HCT116 (cell line): Measurements from ENCODE around the gene CELF2. TPM values are rescaled to one million over a fixed set of nuclear protein-coding genes. Genes with fewer than 3 reads are reported as not detected.

ENCODE experiments used
- ATAC-seq: fragments of 200-7000 bp; cut with Tn5 transposase; 2 replicates; pipeline ENCODE4 v1.9.1; 2020; ENCODE audit warnings: mild to moderate bottlenecking, moderate library complexity
- BruUV-seq: library from RNA; stranded (reverse); fragments of 400-500 nt; replicated peaks from 2 replicates; lab custom pipeline; 2021; lab: Mats Ljungman, UMichigan
- CTCF ChIA-PET: fragments of 300-600 bp; sonication (Branson Sonifier 250); formaldehyde crosslinking; loops from one replicate; lab custom pipeline; 2021; ENCODE audit warnings: antibody characterized with exemption; lab: Charles Lee
- POLR2A ChIA-PET: fragments of 300-600, 350-600 bp; sonication (Branson Sonifier 250); formaldehyde crosslinking; loops from one replicate; lab custom pipeline; 2021; ENCODE audit warnings: antibody characterized with exemption; lab: Charles Lee
- RAD21 ChIA-PET, 2 experiments: fragments of 300-600 bp; sonication (Branson Sonifier 250); formaldehyde crosslinking; loops; one replicate each; lab custom pipeline; 2023; ENCODE audit warnings: low total read pairs in 2 of 2; ENCODE audit not compliant: uncharacterized antibody in 2 of 2, unreplicated experiment in 2 of 2, low non-redundant PET in 1 of 2; lab: Charles Lee
- DNase-seq: peaks from one replicate; pipeline ENCODE4 v3.0.0-alpha.2; 2010; ENCODE audit warnings: low read depth, low spot score
- H2AFZ ChIP-seq: fragments of 200-600 bp; shearing (Covaris generic), sonication (generic); 2 replicates; pipeline ENCODE4 v1.6.1; 2017; ENCODE audit warnings: low read depth, mixed run types, mixed read lengths, antibody characterized with exemption, low read length; ENCODE audit not compliant: poor library complexity, severe bottlenecking
- H3K27ac ChIP-seq: 2 replicates; pipeline ENCODE4 v1.5.1; 2012; ENCODE audit warnings: low read depth, low read length
- H3K27me3 ChIP-seq: fragments of 200-600 bp; sonication (generic); 2 replicates; pipeline ENCODE4 v1.6.1; 2016; ENCODE audit warnings: mixed run types, low read length, mixed read lengths; ENCODE audit not compliant: insufficient read depth
- H3K36me3 ChIP-seq, 2 experiments: fragments of 200-500 bp in 1 of 2; fragments of 200-600 bp in 1 of 2; sonication (Bioruptor generic) in 1 of 2; sonication (generic) in 1 of 2; 2 replicates each; pipeline versions ENCODE4 v1.5.1 to v1.6.1; 2014 to 2016; ENCODE audit warnings: low read length in 2 of 2, inconsistent platforms in 1 of 2, mixed read lengths in 1 of 2, mixed run types in 1 of 2; ENCODE audit not compliant: insufficient read depth in 2 of 2, control insufficient read depth in 1 of 2
- H3K4me1 ChIP-seq, 2 experiments: fragments of 200-600 bp in 1 of 2; sonication (generic) in 1 of 2; 2 replicates each; pipeline versions ENCODE4 v1.5.1 to v1.6.1; 2012 to 2017; ENCODE audit warnings: low read length in 2 of 2, inconsistent platforms in 1 of 2, mild to moderate bottlenecking in 1 of 2, mixed read lengths in 1 of 2, mixed run types in 1 of 2, moderate library complexity in 1 of 2; ENCODE audit not compliant: insufficient read depth in 2 of 2, control insufficient read depth in 1 of 2
- H3K4me2 ChIP-seq: fragments of 200-600 bp; sonication (generic); 2 replicates; pipeline ENCODE4 v1.6.1; 2017; ENCODE audit warnings: mixed run types, low read length, mixed read lengths
- H3K4me3 ChIP-seq, 2 experiments: fragments of 200-600 bp in 1 of 2; sonication (generic) in 1 of 2; replicated peaks in 1 of 2; 2 replicates each; pipeline ENCODE4 v1.5.1; 2011 to 2016; ENCODE audit warnings: low read length in 2 of 2, control low read depth in 1 of 2, low read depth in 1 of 2, mild to moderate bottlenecking in 1 of 2, mixed read lengths in 1 of 2, mixed run types in 1 of 2
- H3K79me2 ChIP-seq: fragments of 200-600 bp; sonication (generic); 2 replicates; pipeline ENCODE4 v1.6.1; 2017; ENCODE audit warnings: mild to moderate bottlenecking, mixed run types, low read length, moderate library complexity, mixed read lengths; ENCODE audit not compliant: insufficient read depth
- H3K9ac ChIP-seq: fragments of 200-600 bp; sonication (generic); 2 replicates; pipeline ENCODE4 v1.6.1; 2016; ENCODE audit warnings: low read length, mixed read lengths
- H3K9me2 ChIP-seq: fragments of 200-600 bp; sonication (generic), shearing (Covaris generic); 2 replicates; pipeline ENCODE4 v1.6.1; 2017; ENCODE audit warnings: mixed run types, mild to moderate bottlenecking, moderate library complexity; ENCODE audit not compliant: insufficient read depth
- H3K9me3 ChIP-seq, 2 experiments: fragments of 200-500 bp in 1 of 2; fragments of 200-600 bp in 1 of 2; sonication (Bioruptor generic) in 1 of 2; sonication (generic) in 1 of 2; 2 replicates each; pipeline ENCODE4 v1.6.1; 2014 to 2017; ENCODE audit warnings: low read length in 2 of 2, mixed read lengths in 2 of 2, inconsistent platforms in 1 of 2, low read depth in 1 of 2, mild to moderate bottlenecking in 1 of 2, mixed run types in 1 of 2, moderate library complexity in 1 of 2; ENCODE audit not compliant: control insufficient read depth in 1 of 2, insufficient read depth in 1 of 2
- H4K20me1 ChIP-seq: fragments of 200-600 bp; sonication (generic), shearing (Covaris generic); 2 replicates; pipeline ENCODE4 v1.6.1; 2017; ENCODE audit warnings: mixed run types, mild to moderate bottlenecking, moderate library complexity; ENCODE audit not compliant: insufficient read depth
- CBX3 ChIP-seq: IDR thresholded peaks from 2 replicates; pipeline ENCODE4 v1.6.1; 2012; ENCODE audit warnings: low read depth
- CEBPB ChIP-seq: IDR thresholded peaks from 2 replicates; pipeline ENCODE4 v1.6.1; 2012; ENCODE audit warnings: low read depth
- CTCF ChIP-seq, 3 experiments: fragments of 200-600 bp in 1 of 3; sonication (generic) in 1 of 3; IDR thresholded peaks in 2 of 3; conservative IDR thresholded peaks in 1 of 3; 2 replicates each; pipeline ENCODE4 v1.5.1; 2012 to 2017; ENCODE audit warnings: low read depth in 2 of 3, low read length in 2 of 3, antibody characterized with exemption in 1 of 3, borderline replicate concordance in 1 of 3, control low read depth in 1 of 3, mild to moderate bottlenecking in 1 of 3, mixed read lengths in 1 of 3, mixed run types in 1 of 3, moderate library complexity in 1 of 3; ENCODE audit not compliant: insufficient read depth in 1 of 3
- EGR1 ChIP-seq: IDR thresholded peaks from 2 replicates; pipeline ENCODE4 v1.6.1; 2012; ENCODE audit warnings: low read depth
- ELF1 ChIP-seq: IDR thresholded peaks from 2 replicates; pipeline ENCODE4 v1.6.1; 2012; ENCODE audit warnings: low read depth, borderline replicate concordance
- EZH2 ChIP-seq: fragments of 200-600 bp; sonication (generic); IDR thresholded peaks from 2 replicates; pipeline ENCODE4 v1.6.1; 2017; ENCODE audit warnings: antibody characterized with exemption, mixed run types
- EZH2phosphoT487 ChIP-seq: fragments of 200-600 bp; IDR thresholded peaks from 2 replicates; pipeline ENCODE4 v1.6.1; 2018; ENCODE audit warnings: antibody characterized with exemption, borderline replicate concordance
- FOSL1 ChIP-seq: IDR thresholded peaks from 2 replicates; pipeline ENCODE4 v1.6.1; 2012; ENCODE audit warnings: low read depth
- JUND ChIP-seq: IDR thresholded peaks from 2 replicates; pipeline ENCODE4 v1.6.1; 2012
- MAX ChIP-seq: IDR thresholded peaks from 2 replicates; pipeline ENCODE4 v1.6.1; 2012
- POLR2A ChIP-seq: IDR thresholded peaks from 2 replicates; pipeline ENCODE4 v1.7.0; 2011; ENCODE audit warnings: borderline replicate concordance; ENCODE audit not compliant: insufficient read depth, insufficient read length; ENCODE audit errors: extremely low read depth
- REST ChIP-seq: IDR thresholded peaks from 2 replicates; pipeline ENCODE4 v1.6.1; 2012; ENCODE audit warnings: low read depth
- SIN3A ChIP-seq: IDR thresholded peaks from 2 replicates; pipeline ENCODE4 v1.6.1; 2012; ENCODE audit warnings: low read depth
- SP1 ChIP-seq: IDR thresholded peaks from 2 replicates; pipeline ENCODE4 v1.6.1; 2012; ENCODE audit warnings: low read depth
- SRF ChIP-seq: IDR thresholded peaks from 2 replicates; pipeline ENCODE4 v1.6.1; 2012; ENCODE audit warnings: low read depth
- YY1 ChIP-seq: IDR thresholded peaks from 2 replicates; pipeline ENCODE4 v1.6.1; 2011; ENCODE audit warnings: low read length, low read depth, moderate library complexity, mild to moderate bottlenecking; ENCODE audit not compliant: insufficient replicate concordance; ENCODE audit errors: extremely low read depth
- ZFX ChIP-seq: fragments of 450-650 bp; IDR thresholded peaks from 2 replicates; pipeline ENCODE4 v1.6.1; 2017
- intact Hi-C: fragments of 100-400 bp; cut with micrococcal nuclease; formaldehyde crosslinking; loops from 2 replicates; pipeline ENCODE4 v1.10.0; 2022
- total RNA-seq: library from RNA; stranded (reverse); gene quantifications from one replicate; pipeline ENCODE4 v1.2.1, GENCODE V29; 2021; ENCODE audit not compliant: unreplicated experiment

The CELF2 gene
- total RNA-seq, 1 experiment from 2014 or later = 0.66 TPM

- Histone ChIP-seq H3K9me3 (no peaks in the 10 kb centered on the region), H3K4me3 (no peak overlapping the region), H4K20me1 (no peaks in the 10 kb centered on the region), H3K4me1 (no peaks in the 10 kb centered on the region), H3K9ac (no peak overlapping the region), H3K27me3 (no peaks in the 10 kb centered on the region), H3K79me2 (no peaks in the 10 kb centered on the region), H2AFZ (no peak overlapping the region), H3K36me3 (no peaks in the 10 kb centered on the region), H3K27ac (no peak overlapping the region), H3K4me2 (no peak overlapping the region), H3K9me2 (no peaks in the 10 kb centered on the region)
- TF ChIP-seq CBX3 (no peak), REST (no peak), CTCF (IDR thresholded peaks at IDR 0.05 in 2 of 3, conservative IDR thresholded peaks at IDR 0.05 in 1 of 3; ENCODE audit: borderline replicate concordance in 1 of 3, insufficient read depth in 1 of 3, low read depth in 2 of 3, low read length in 2 of 3) (no peak), EZH2phosphoT487 (no peak), FOSL1 (no peak), ZFX (no peak), EZH2 (no peak), SIN3A (no peak), SP1 (no peak), YY1 (no peak), MAX (no peak), JUND (no peak), SRF (no peak), POLR2A (no peak), CEBPB (no peak), ELF1 (no peak), EGR1 (no peak)
- ChIA-PET RAD21 (no interaction called here), POLR2A (no interaction called here), CTCF (no interaction called here)
- DNase-seq (no peak), ATAC-seq (no peak)
- intact Hi-C loops = no loop called here
- BruUV-seq = no TSS peak
These were observed 135.1 kb downstream of the CELF2 start for GRCh38 chr10:11152801-11153200.
